H9 (cell line): Measurements from ENCODE around the gene FAM200A. TPM values are rescaled to one million over a fixed set of nuclear protein-coding genes. Genes with fewer than 3 reads are reported as not detected.

Experiments used
- DNase-seq: peaks from one replicate; pipeline ENCODE4 v3.0.0-alpha.2; 2017
- H2AFZ ChIP-seq: one replicate; pipeline ENCODE4 v1.6.1; 2013; ENCODE audit warnings: mild to moderate bottlenecking, low read length, control low read depth, moderate library complexity
- H2AK5ac ChIP-seq: 2 replicates; pipeline ENCODE4 v1.6.1; 2013; ENCODE audit warnings: low read length, control low read depth, mixed read lengths; ENCODE audit not compliant: insufficient read length
- H2BK120ac ChIP-seq: one replicate; pipeline ENCODE4 v1.6.1; 2013; ENCODE audit warnings: low read depth, mild to moderate bottlenecking, low read length, control low read depth, inconsistent platforms; ENCODE audit not compliant: poor library complexity, severe bottlenecking
- H2BK12ac ChIP-seq: 2 replicates; pipeline ENCODE4 v1.6.1; 2013; ENCODE audit warnings: low read length, control low read depth, mixed read lengths, low read depth; ENCODE audit not compliant: insufficient read length
- H2BK15ac ChIP-seq: 2 replicates; pipeline ENCODE4 v1.6.1; 2013; ENCODE audit warnings: low read depth, low read length, control low read depth
- H2BK20ac ChIP-seq: one replicate; pipeline ENCODE4 v1.6.1; 2013; ENCODE audit warnings: low read depth, mild to moderate bottlenecking, low read length, control low read depth, inconsistent platforms; ENCODE audit not compliant: poor library complexity, severe bottlenecking
- H2BK5ac ChIP-seq: 2 replicates; pipeline ENCODE4 v1.6.1; 2013; ENCODE audit warnings: low read length, control low read depth, mixed read lengths; ENCODE audit not compliant: insufficient read length
- H3K14ac ChIP-seq: 2 replicates; pipeline ENCODE4 v1.6.1; 2013; ENCODE audit warnings: low read length, control low read depth; ENCODE audit not compliant: insufficient read depth
- H3K18ac ChIP-seq: 2 replicates; pipeline ENCODE4 v1.6.1; 2013; ENCODE audit warnings: low read depth, mild to moderate bottlenecking, mixed read lengths, low read length, control low read depth; ENCODE audit not compliant: insufficient read length
- H3K23ac ChIP-seq: 2 replicates; pipeline ENCODE4 v1.6.1; 2013; ENCODE audit warnings: low read length, control low read depth, mixed read lengths, low read depth; ENCODE audit not compliant: insufficient read length
- H3K23me2 ChIP-seq: 2 replicates; pipeline ENCODE4 v1.6.1; 2013; ENCODE audit warnings: low read depth, mild to moderate bottlenecking, mixed read lengths, low read length, control low read depth; ENCODE audit not compliant: insufficient read length, poor library complexity, severe bottlenecking
- H3K27ac ChIP-seq: 2 replicates; pipeline ENCODE4 v1.5.1; 2013; ENCODE audit warnings: low read length, control low read depth, mixed read lengths, low read depth; ENCODE audit not compliant: insufficient read length
- H3K27me3 ChIP-seq: 2 replicates; pipeline ENCODE4 v1.6.1; 2013; ENCODE audit warnings: low read length, control low read depth, inconsistent platforms; ENCODE audit not compliant: insufficient read depth
- H3K4ac ChIP-seq: 2 replicates; pipeline ENCODE4 v1.6.1; 2013; ENCODE audit warnings: low read depth, mild to moderate bottlenecking, control low read depth, inconsistent platforms, low read length, moderate library complexity
- H3K4me1 ChIP-seq: 2 replicates; pipeline ENCODE4 v1.6.1; 2013; ENCODE audit warnings: low read length, control low read depth, inconsistent platforms; ENCODE audit not compliant: insufficient read depth
- H3K4me2 ChIP-seq: 2 replicates; pipeline ENCODE4 v1.6.1; 2013; ENCODE audit warnings: low read length, control low read depth, mixed read lengths; ENCODE audit not compliant: insufficient read length, insufficient read depth
- H3K56ac ChIP-seq: 2 replicates; pipeline ENCODE4 v1.6.1; 2013; ENCODE audit warnings: low read depth, mild to moderate bottlenecking, mixed read lengths, low read length, control low read depth; ENCODE audit not compliant: insufficient read length
- H3K79me1 ChIP-seq: 2 replicates; pipeline ENCODE4 v1.6.1; 2013; ENCODE audit warnings: low read depth, mild to moderate bottlenecking, moderate library complexity, low read length, control low read depth, inconsistent platforms; ENCODE audit not compliant: insufficient read depth, poor library complexity, severe bottlenecking
- H3K79me2 ChIP-seq: 2 replicates; pipeline ENCODE4 v1.6.1; 2013; ENCODE audit warnings: low read length, control low read depth, inconsistent platforms; ENCODE audit not compliant: insufficient read depth
- H3K9ac ChIP-seq: 2 replicates; pipeline ENCODE4 v1.6.1; 2013; ENCODE audit warnings: low read length, control low read depth, mixed read lengths; ENCODE audit not compliant: insufficient read length; ENCODE audit errors: extremely low read depth
- H3K9me3 ChIP-seq: one replicate; pipeline ENCODE4 v1.6.1; 2013; ENCODE audit warnings: low read depth, low read length, inconsistent platforms; ENCODE audit not compliant: control insufficient read depth
- H3T11ph ChIP-seq: one replicate; pipeline ENCODE4 v1.6.1; 2013; ENCODE audit warnings: mild to moderate bottlenecking, low read length, control low read depth, inconsistent platforms
- H4K20me1 ChIP-seq: one replicate; pipeline ENCODE4 v1.6.1; 2013; ENCODE audit not compliant: control insufficient read depth, insufficient read length, insufficient read depth
- H4K5ac ChIP-seq: 2 replicates; pipeline ENCODE4 v1.6.1; 2013; ENCODE audit warnings: low read depth, mild to moderate bottlenecking, mixed read lengths, low read length, control low read depth; ENCODE audit not compliant: insufficient read length
- H4K8ac ChIP-seq: replicated peaks from 2 replicates; pipeline ENCODE4 v1.6.1; 2013; ENCODE audit warnings: low read length, control low read depth, mixed read lengths, low read depth; ENCODE audit not compliant: insufficient read length
- H4K91ac ChIP-seq: 2 replicates; pipeline ENCODE4 v1.6.1; 2013; ENCODE audit warnings: low read depth, mild to moderate bottlenecking, moderate library complexity, mixed read lengths, low read length, control low read depth; ENCODE audit not compliant: insufficient read length
- H3K27ac Mint-ChIP-seq, 3 experiments: 2 replicates in 2 of 3; 3 replicates in 1 of 3; pipeline ENCODE4 v1.8.0; 2020 to 2021; ENCODE audit warnings: mixed read lengths in 3 of 3, mild to moderate bottlenecking in 1 of 3, moderate library complexity in 1 of 3
- H3K27me3 Mint-ChIP-seq: 2 replicates; pipeline ENCODE4 v1.8.0; 2021; ENCODE audit warnings: low read depth, mild to moderate bottlenecking, moderate library complexity, mixed read lengths
- H3K36me3 Mint-ChIP-seq, 3 experiments: 2 replicates in 2 of 3; 3 replicates in 1 of 3; pipeline ENCODE4 v1.8.0; 2020 to 2021; ENCODE audit warnings: low read depth in 3 of 3, mixed read lengths in 3 of 3; ENCODE audit not compliant: insufficient read depth in 1 of 3
- H3K4me1 Mint-ChIP-seq, 2 experiments: 2 replicates each; pipeline ENCODE4 v1.8.0; 2020; ENCODE audit warnings: mixed read lengths in 2 of 2
- H3K4me3 Mint-ChIP-seq, 2 experiments: 2 replicates in 1 of 2; 3 replicates in 1 of 2; pipeline ENCODE4 v1.8.0; 2020 to 2021; ENCODE audit warnings: mild to moderate bottlenecking in 2 of 2, mixed read lengths in 2 of 2, moderate library complexity in 1 of 2
- H3K9me3 Mint-ChIP-seq, 2 experiments: 2 replicates in 1 of 2; 3 replicates in 1 of 2; pipeline ENCODE4 v1.8.0; 2020; ENCODE audit warnings: mild to moderate bottlenecking in 2 of 2, mixed read lengths in 2 of 2, moderate library complexity in 1 of 2
- CTCF ChIP-seq: fragments of 200-600 bp; sonication (generic); conservative IDR thresholded peaks from 3 replicates; pipeline ENCODE4 v1.8.0; 2021; ENCODE audit warnings: antibody characterized with exemption, mild to moderate bottlenecking
- WGBS: extraction: QIAGEN DNeasy Blood & Tissue Kit; methylation state at CpG from one replicate; pipeline ENCODE4 v1.1.7; 2013; ENCODE audit warnings: missing lambda C conversion rate, low lambda C conversion rate, mixed read lengths; ENCODE audit not compliant: insufficient read length; ENCODE audit errors: extremely low coverage; 5-methylcytosine and 5-hydroxymethylcytosine counted together
- total RNA-seq: library from RNA; stranded (reverse); gene quantifications from 2 replicates; pipeline ENCODE4 v1.2.1, GENCODE V29; 2021

Gene FAM200A
- total RNA-seq, 1 experiment from 2014 or later = 7.8 TPM

GRCh38 chr7:99505324-99505662, 46.6 kb downstream of the FAM200A start:
- no peak for DNase-seq
- peaks cover 5 to 16% (median 8%) of the 10 kb centered on the region in 3 experiments; a peak in 6 of 7 replicates for H3K36me3 Mint-ChIP-seq
- Histone ChIP-seq H2BK5ac (no peak overlapping the region), H2BK12ac (no peak overlapping the region), H3K79me2 (peaks cover 9% of the 10 kb centered on the region; the same call in 1 of the 2 replicates), H2BK15ac (no peak overlapping the region), H3K23ac (no peak overlapping the region), H2BK120ac (no peak overlapping the region), H3K79me1 (peaks cover 8% of the 10 kb centered on the region), H3K9ac (peak overlapping the region; percentile 93), H3K4ac (no peak overlapping the region), H3K18ac (no peak overlapping the region), H3K56ac (no peak overlapping the region), H3T11ph (no peak overlapping the region), H3K27me3 (no peaks in the 10 kb centered on the region), H3K4me1 (no peaks in the 10 kb centered on the region; the same call in 1 of the 2 replicates), H3K27ac (no peak overlapping the region), H2AFZ (no peak overlapping the region), H2BK20ac (no peak overlapping the region), H3K4me2 (peak overlapping the region; percentile 97), H3K14ac (no peak overlapping the region), H4K5ac (no peak overlapping the region), H4K8ac (no peak overlapping the region), H3K9me3 (no peaks in the 10 kb centered on the region), H2AK5ac (no peak overlapping the region), H4K20me1 (no peaks in the 10 kb centered on the region), H4K91ac (no peak overlapping the region), H3K23me2 (peaks cover 15% of the 10 kb centered on the region)
- no CpG with 5 or more reads among the region's 11 CpGs for WGBS
- H3K27ac Mint-ChIP-seq = peak overlapping the region; percentile 61 to 99 (median 98); a peak in 2 of 7 replicates
- H3K9me3 Mint-ChIP-seq = no peaks in the 10 kb centered on the region; a peak in 2 of 5 replicates
- H3K4me1 Mint-ChIP-seq = peaks cover 13 to 20% of the 10 kb centered on the region in 2 experiments
- H3K4me3 Mint-ChIP-seq = peak overlapping the region; percentile 93 to 94
- no peak for TF ChIP-seq CTCF
- H3K27me3 Mint-ChIP-seq = no peaks in the 10 kb centered on the region
